ENCODE data around the gene CD6.

The CD6 gene

GRCh38 chr11:60987577-60988277 lies 16.2 kb downstream of the CD6 start:
- no peak for DNase-seq

- no peak for DNase-seq
Measured at GRCh38 chr11:60988658-60989057, 17.2 kb downstream of the CD6 start.

DNA sequence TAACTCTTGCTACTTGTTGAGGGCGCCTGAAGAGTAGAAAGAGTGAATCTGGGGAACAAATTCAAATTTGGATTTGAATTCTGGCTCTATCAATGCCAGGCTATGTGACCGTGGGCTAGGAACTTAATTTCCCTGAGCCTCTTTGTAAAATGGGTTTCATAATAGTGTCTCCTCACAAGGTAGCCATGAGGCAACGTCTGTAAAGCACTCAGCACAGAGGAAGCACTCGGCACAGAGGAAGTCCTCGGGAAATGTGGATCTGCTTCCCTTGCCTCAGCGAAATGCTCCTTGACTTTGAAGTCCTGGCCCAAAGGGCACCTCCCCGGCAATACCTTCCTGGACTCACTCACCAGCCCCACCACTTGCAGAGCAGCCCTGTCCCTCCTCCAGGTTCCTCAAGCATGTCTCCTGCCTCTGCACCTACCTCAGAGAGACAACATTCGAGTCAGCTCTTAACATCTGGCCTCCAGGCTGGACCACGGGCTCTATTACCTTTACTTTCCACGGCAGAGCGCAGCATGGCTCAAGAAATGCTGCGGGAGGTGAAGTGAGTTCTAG lies 17.7 kb downstream of the CD6 start:
- DNase-seq: no peak

- no peak for DNase-seq
Measured at GRCh38 chr11:60991457-60991856, 20.0 kb downstream of the CD6 start.

DNA sequence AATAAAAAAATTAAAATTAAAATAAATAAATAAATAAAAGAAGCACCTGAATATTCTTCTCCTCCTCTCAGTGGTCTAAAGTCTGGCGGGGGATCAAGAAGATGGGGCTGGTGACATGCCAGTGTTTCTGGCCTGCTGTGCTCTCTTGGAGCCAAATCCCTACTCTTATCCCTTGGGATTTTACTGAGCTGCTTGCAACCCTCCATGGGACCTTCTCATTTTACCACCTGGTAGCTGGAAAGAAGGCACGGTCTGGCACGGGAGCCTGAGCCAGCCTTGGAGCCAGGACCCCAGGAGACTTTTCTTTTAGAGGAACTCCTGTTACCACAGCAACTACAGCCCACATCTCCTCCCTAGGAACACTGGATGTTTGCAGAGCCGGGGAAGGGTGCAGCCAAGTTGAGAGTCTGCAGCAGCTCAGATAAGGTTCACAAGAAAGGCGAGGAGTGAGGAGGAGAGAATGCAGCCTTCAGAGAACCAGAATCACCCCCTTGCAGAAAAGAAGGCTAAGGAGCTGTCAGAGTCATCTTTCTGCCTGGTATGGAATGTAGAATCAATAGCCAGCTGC lies 21.4 kb downstream of the CD6 start:
- peak; percentile 86 for DNase-seq

- no peak for DNase-seq
Measured at GRCh38 chr11:60993615-60994014, 22.1 kb downstream of the CD6 start.

- DNase-seq: no peak
Measured at GRCh38 chr11:60994541-60995080, 23.1 kb downstream of the CD6 start.

GRCh38 chr11:60995798-60996197 lies 24.3 kb downstream of the CD6 start:
- DNase-seq: no peak

GRCh38 chr11:60996381-60997138 lies 25.1 kb downstream of the CD6 start:
- no peak for DNase-seq

DNA sequence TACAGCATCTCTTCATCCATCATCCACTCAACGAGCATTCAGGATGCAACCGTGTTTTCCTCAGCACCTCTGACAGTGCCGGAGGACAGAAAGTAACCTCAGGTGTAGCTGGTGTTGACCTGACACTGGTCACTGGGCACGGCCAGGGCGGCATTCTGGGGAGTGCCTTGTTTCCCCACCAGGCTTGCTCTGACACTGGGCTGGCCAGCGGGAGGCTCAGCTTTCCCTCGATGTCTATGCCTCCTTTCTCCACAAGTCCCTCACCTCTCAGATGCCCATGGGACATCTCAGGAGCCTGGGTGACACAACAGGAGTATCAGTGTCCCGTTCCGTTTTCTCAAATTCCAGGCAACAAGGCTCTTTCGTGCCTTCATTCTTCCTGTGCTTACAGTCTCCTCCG lies 28.9 kb downstream of the CD6 start:
- DNase-seq: no peak

DNA sequence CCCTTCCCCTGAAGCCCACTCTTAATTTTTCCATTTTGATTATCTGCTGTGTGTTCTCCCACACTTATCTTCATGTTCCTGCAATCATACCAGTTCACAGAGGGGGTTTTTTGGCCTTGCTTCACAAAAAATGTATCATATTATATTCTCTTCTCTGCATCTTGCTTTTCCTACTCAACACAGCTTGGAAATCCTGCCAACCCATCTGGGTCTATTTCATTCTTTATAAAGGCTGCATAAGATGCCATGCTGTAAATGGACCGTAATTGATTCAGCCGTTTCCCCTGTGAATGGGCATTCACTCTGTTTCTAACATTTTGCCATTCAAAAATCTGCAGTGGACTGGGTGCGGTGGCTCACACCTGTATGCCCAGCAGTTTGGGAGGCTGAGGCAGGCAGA lies 30.5 kb downstream of the CD6 start:
- peak; percentile 56 for DNase-seq

GRCh38 chr11:61002598-61002997 lies 31.1 kb downstream of the CD6 start:
- no peak for DNase-seq

GRCh38 chr11:61004180-61004611 lies 32.7 kb downstream of the CD6 start:
- DNase-seq: peak; percentile 66

- no peak for DNase-seq
Measured at GRCh38 chr11:61004761-61005181, 33.3 kb downstream of the CD6 start.

DNA sequence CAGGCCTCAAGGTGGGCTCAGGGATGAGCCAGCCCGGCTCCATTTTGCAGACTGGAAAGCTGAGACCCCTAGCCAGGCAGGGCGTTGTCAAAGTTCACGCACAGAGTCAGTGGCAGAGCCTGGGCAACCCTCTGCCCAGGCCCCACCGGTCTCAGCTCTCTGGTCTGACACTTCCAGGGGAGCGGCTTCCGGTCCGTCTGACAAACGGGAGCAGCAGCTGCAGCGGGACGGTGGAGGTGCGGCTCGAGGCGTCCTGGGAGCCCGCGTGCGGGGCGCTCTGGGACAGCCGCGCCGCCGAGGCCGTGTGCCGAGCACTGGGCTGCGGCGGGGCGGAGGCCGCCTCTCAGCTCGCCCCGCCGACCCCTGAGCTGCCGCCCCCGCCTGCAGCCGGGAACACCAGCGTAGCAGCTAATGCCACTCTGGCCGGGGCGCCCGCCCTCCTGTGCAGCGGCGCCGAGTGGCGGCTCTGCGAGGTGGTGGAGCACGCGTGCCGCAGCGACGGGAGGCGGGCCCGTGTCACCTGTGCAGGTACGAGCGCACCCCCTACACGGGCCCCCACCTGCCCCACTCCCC lies 36.0 kb downstream of the CD6 start:
- DNase-seq: no peak

DNA sequence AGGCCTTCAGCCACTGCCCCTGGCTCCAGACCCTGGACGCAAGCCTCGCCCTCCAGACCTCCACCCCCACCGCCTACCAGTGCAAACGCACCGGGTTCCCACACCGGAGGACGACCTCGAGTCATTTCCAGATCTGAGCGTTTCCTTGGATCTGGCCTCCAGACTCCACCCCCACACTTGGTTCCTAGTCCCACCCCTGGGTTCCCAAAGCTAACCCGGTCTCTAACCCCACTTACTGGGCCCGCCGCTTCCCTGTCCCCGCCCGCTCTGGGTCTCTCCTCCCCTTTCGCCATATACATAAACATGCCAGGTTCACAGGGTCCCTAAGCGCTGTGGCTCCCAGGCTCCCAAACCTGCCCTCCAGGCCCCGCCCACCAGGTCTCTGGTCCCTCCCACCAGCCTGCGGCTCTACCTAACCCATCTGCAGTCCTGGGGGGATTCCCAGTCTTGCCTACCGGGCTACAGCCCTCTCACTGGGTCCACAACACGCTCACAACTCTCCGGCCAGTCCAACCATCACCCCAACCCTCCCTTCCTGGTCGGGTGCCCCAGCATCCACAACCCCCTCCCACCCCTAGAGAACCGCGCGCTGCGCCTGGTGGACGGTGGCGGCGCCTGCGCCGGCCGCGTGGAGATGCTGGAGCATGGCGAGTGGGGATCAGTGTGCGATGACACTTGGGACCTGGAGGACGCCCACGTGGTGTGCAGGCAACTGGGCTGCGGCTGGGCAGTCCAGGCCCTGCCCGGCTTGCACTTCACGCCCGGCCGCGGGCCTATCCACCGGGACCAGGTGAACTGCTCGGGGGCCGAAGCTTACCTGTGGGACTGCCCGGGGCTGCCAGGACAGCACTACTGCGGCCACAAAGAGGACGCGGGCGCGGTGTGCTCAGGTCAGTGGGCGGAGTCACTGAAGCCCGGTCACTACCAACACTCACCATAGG lies 36.7 kb downstream of the CD6 start:
- no peak for DNase-seq

GRCh38 chr11:61008971-61009370 lies 37.5 kb downstream of the CD6 start:
- DNase-seq: no peak

- DNase-seq: no peak
Measured at GRCh38 chr11:61009392-61010275, 38.2 kb downstream of the CD6 start.

DNA sequence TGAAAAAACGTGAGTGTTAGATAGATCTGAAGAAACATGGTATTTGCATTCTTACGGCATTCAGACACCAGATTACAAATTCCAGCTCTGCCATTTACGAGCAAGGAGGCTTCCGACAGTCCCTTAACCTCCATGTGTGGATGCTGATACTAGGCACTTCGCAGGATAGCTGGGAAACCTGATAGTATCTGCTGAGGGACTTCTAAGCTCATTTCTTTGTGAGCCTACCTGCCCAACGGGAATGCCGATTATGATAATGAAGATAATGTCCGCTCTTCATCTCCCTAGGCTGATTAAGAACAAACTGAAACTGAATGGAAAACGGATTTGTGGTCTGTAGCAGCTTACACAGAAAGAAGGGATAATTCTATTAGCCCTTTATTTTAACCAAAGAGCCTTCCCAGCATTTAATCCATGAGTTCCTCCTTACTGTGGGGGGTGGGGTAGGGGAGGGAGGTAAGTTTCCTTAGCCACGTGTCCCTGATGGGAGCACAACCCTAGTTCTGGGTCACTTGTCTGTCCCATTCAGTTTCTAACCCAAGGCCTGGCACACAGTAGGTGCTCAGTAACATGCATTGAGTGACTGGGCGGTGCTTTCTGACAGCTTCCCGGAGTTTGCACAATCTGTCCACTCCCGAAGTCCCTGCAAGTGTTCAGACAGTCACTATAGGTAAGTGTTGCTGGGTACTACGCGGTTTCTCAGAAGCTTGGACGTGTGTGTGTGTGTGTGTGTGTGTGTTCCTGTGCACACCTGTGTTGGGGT lies 39.2 kb downstream of the CD6 start:
- DNase-seq: no peak

DNA sequence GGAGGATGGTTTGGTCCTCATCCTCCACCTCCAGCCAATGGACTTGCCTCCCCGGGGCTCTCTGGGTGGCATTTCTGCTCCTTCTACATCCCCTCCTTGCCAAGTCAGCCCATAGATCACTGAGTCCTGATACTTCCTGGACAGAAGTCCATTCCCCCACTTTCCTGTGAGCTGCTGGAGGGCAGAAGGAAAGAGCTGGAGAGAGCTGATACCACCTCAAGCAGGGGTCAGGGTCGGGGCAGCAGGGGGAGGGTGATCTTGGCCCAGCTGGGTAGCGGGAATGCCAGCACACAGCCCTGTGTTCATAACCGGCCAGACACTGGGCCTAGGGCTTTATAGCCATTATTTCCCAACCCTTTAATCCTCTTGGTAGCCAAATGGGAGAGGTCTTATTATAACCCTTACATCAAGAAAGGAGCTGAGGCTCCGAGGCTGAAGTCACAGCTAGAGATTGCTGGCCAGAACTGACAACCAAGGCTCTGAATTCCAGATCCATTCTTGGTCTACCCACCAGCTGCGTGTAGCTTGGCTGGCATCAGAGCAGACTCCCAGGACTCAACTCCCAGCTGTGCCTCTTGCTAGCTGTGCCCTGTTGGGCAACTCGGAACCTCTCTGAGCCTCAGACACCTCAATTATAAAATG lies 39.9 kb downstream of the CD6 start:
- no peak for DNase-seq
